Measurements from ENCODE around the gene RAB42. TPM values are rescaled to one million over a fixed set of nuclear protein-coding genes. Genes with fewer than 3 reads are reported as not detected.

Gene RAB42
- total RNA-seq (1 to 10 TPM; 1.1 to 5.9 TPM), polyA plus RNA-seq (under 1 TPM; 0.35 to 0.92 TPM)

- H3K27ac ChIP-seq (ENCODE audit: low read depth in 1 of 2, low read length in 2 of 2), result no peak within 1 kb of the TSS
- DNase-seq (ENCODE audit: low spot score), result peak; percentile 43
- TF ChIP-seq CTCF (IDR thresholded peaks at IDR 0.05; ENCODE audit: low read depth, low read length, missing input control), result no peak
- TF ChIP-seq HNF4A (conservative IDR thresholded peaks at IDR 0.05), result no peak
- TF ChIP-seq ZBTB33 (IDR thresholded peaks at IDR 0.05), result no peak
- TF ChIP-seq FOXA2 (IDR thresholded peaks at IDR 0.05), result no peak
- no peak for TF ChIP-seq ATF3 (IDR thresholded peaks at IDR 0.05)
- no peak for TF ChIP-seq EGR1 (IDR thresholded peaks at IDR 0.05; ENCODE audit: low read depth in 2 of 2)
- TF ChIP-seq REST (IDR thresholded peaks at IDR 0.05), result no peak
- H3K36me3 ChIP-seq (ENCODE audit: control insufficient read depth in 4 of 4, insufficient read depth in 3 of 4, low read depth in 1 of 4, low read length in 3 of 4), result peaks cover 0 to 2% (median 0%) of the 10 kb centered on the region in 4 donors
- WGBS, result 45% methylated on average over 13 of the region's 13 CpGs
- no peaks in the 10 kb centered on the region for H3K27me3 ChIP-seq (ENCODE audit: control insufficient read depth in 4 of 4, insufficient read depth in 4 of 4, low read length in 3 of 4)
- peak within 1 kb of the TSS in 2 of 3 donors; percentile 12 to 55 for H3K4me3 ChIP-seq (ENCODE audit: low read depth in 1 of 3, low read length in 3 of 3)
- no peaks in the 10 kb centered on the region for H3K9me3 ChIP-seq (ENCODE audit: control insufficient read depth in 4 of 4, low read length in 3 of 4)
- no peak within 1 kb of the TSS for H3K9ac ChIP-seq (ENCODE audit: low read depth in 1 of 2, low read length in 2 of 2)
- H3K4me1 ChIP-seq (ENCODE audit: control insufficient read depth in 4 of 4, insufficient read depth in 4 of 4, low read length in 3 of 4), result peaks cover 0 to 4% (median 2%) of the 10 kb centered on the region in 4 donors
Measured at GRCh38 chr1:28591708-28592320, at the start of gene RAB42. Gene RAB42 (plus strand): TSS chr1:28592265. CDS start chr1:28592512, 247 bp downstream.

GRCh38 chr1:28545246-28545628 is 46.8 kb upstream of the RAB42 start:
- Histone ChIP-seq H3K27me3 (ENCODE audit: control insufficient read depth in 4 of 4, insufficient read depth in 4 of 4, low read length in 3 of 4) (no peaks in the 10 kb centered on the region), H3K4me1 (ENCODE audit: control insufficient read depth in 4 of 4, insufficient read depth in 4 of 4, low read length in 3 of 4) (no peaks in the 10 kb centered on the region), H3K27ac (ENCODE audit: low read depth in 1 of 2, low read length in 2 of 2) (no peak overlapping the region), H3K9me3 (ENCODE audit: control insufficient read depth in 4 of 4, low read length in 3 of 4) (no peaks in the 10 kb centered on the region), H3K36me3 (ENCODE audit: control insufficient read depth in 4 of 4, insufficient read depth in 3 of 4, low read depth in 1 of 4, low read length in 3 of 4) (no peaks in the 10 kb centered on the region), H3K9ac (ENCODE audit: low read depth in 1 of 2, low read length in 2 of 2) (no peak overlapping the region), H3K4me3 (ENCODE audit: low read depth in 1 of 3, low read length in 3 of 3) (no peak overlapping the region)
- no peak for DNase-seq (ENCODE audit: low spot score)
- 95% methylated on average over 4 of the region's 4 CpGs for WGBS
- TF ChIP-seq MAX (IDR thresholded peaks at IDR 0.05), result no peak
- no peak for TF ChIP-seq FOXA2 (IDR thresholded peaks at IDR 0.05)
- TF ChIP-seq FOXA1 (IDR thresholded peaks at IDR 0.05), result no peak
- no peak for TF ChIP-seq HNF4A (conservative IDR thresholded peaks at IDR 0.05)
- no peak for TF ChIP-seq NR2F2 (IDR thresholded peaks at IDR 0.05)
- TF ChIP-seq GABPA (IDR thresholded peaks at IDR 0.05 in 1 of 2, conservative IDR thresholded peaks at IDR 0.05 in 1 of 2), result no peak
- no peak for TF ChIP-seq RAD21 (IDR thresholded peaks at IDR 0.05)
- TF ChIP-seq CTCF (IDR thresholded peaks at IDR 0.05; ENCODE audit: low read depth, low read length, missing input control), result no peak
- TF ChIP-seq REST (IDR thresholded peaks at IDR 0.05), result no peak
- no peak for TF ChIP-seq TAF1 (conservative IDR thresholded peaks at IDR 0.05)
- no peak for TF ChIP-seq ATF3 (IDR thresholded peaks at IDR 0.05)
- TF ChIP-seq RXRA (IDR thresholded peaks at IDR 0.05), result no peak
- TF ChIP-seq JUND (IDR thresholded peaks at IDR 0.05), result no peak

Measured in liver (tissue), 9 donors.